ENCODE measurements around the gene LMO2.
"Not testable (repeated sequence)": the region's sequence is repeated elsewhere in the genome, so short reads cannot be mapped to it uniquely, and the experiment has no call there.

Gene LMO2

GRCh38 chr11:33891714-33892327 is at the start of gene LMO2:
LMO2 (minus strand) TSS chr11:33892076; CDS start chr11:33869716, 22,360 bp downstream.
- no peak for DNase-seq (ENCODE audit: low spot score)

GRCh38 chr11:33940538-33940815 is 48.6 kb upstream of the LMO2 start:
- DNase-seq (ENCODE audit: low spot score), result no peak

GRCh38 chr11:33936725-33937604 is 45.1 kb upstream of the LMO2 start:
- DNase-seq (ENCODE audit: low spot score), result no peak

GRCh38 chr11:33935461-33936456 is 43.9 kb upstream of the LMO2 start:
- DNase-seq (ENCODE audit: low spot score), result no peak

GRCh38 chr11:33935005-33935404 is 43.1 kb upstream of the LMO2 start:
- no peak for DNase-seq (ENCODE audit: low spot score)

GRCh38 chr11:33934450-33934849 is 42.6 kb upstream of the LMO2 start:
- no peak for DNase-seq (ENCODE audit: low spot score)

GRCh38 chr11:33933602-33934001 is 41.7 kb upstream of the LMO2 start:
- no peak for DNase-seq (ENCODE audit: low spot score)

- DNase-seq (ENCODE audit: low spot score), result no peak
Observed at GRCh38 chr11:33932721-33933120, 40.8 kb upstream of the LMO2 start.

- not testable (repeated sequence) for DNase-seq (ENCODE audit: low spot score)
Observed at GRCh38 chr11:33931739-33932366, 40.0 kb upstream of the LMO2 start.

- DNase-seq (ENCODE audit: low spot score), result no peak
Observed at GRCh38 chr11:33931067-33931466, 39.2 kb upstream of the LMO2 start.

- peak; percentile 64 for DNase-seq (ENCODE audit: low spot score)
Observed at GRCh38 chr11:33930317-33931021, 38.6 kb upstream of the LMO2 start.

- no peak for DNase-seq (ENCODE audit: low spot score)
Observed at GRCh38 chr11:33928564-33928963, 36.7 kb upstream of the LMO2 start.

GRCh38 chr11:33926671-33927552 is 35.0 kb upstream of the LMO2 start:
- DNase-seq (ENCODE audit: low spot score), result no peak

- DNase-seq (ENCODE audit: low spot score), result no peak
Observed at GRCh38 chr11:33924341-33924740, 32.5 kb upstream of the LMO2 start.

GRCh38 chr11:33923626-33924025 is 31.8 kb upstream of the LMO2 start:
- no peak for DNase-seq (ENCODE audit: low spot score)

- DNase-seq (ENCODE audit: low spot score), result no peak
Observed at GRCh38 chr11:33920838-33921613, 29.1 kb upstream of the LMO2 start.

- no peak for DNase-seq (ENCODE audit: low spot score)
Observed at GRCh38 chr11:33919645-33920044, 27.8 kb upstream of the LMO2 start.

GRCh38 chr11:33917402-33917801 is 25.5 kb upstream of the LMO2 start:
- DNase-seq (ENCODE audit: low spot score), result not testable (repeated sequence)

GRCh38 chr11:33916736-33917135 is 24.9 kb upstream of the LMO2 start:
- no peak for DNase-seq (ENCODE audit: low spot score)

GRCh38 chr11:33915526-33915925 is 23.6 kb upstream of the LMO2 start:
- no peak for DNase-seq (ENCODE audit: low spot score)

Measured in Ammon's horn (tissue), 1 donor.